ENCODE results near the gene DLGAP1.

- TF ChIP-seq CTCF (IDR thresholded peaks at IDR 0.05) (no peak), POLR2A (IDR thresholded peaks at IDR 0.05) (no peak)
Observed at GRCh38 chr18:4251206-4251605, 203.9 kb downstream of the DLGAP1 start.
